K562 (cell line): ENCODE results near the gene TMCC1. TPM values are rescaled to one million over a fixed set of nuclear protein-coding genes. Genes with fewer than 3 reads are reported as not detected.

Experiments used
- CTBP1 ChIP-seq: fragments of 450-650 bp; IDR thresholded peaks from 2 replicates; pipeline ENCODE4 v1.6.1; 2016; ENCODE audit warnings: borderline replicate concordance
- ETV1 ChIP-seq: fragments of 450-650 bp; conservative IDR thresholded peaks from 2 replicates; pipeline ENCODE4 v1.6.1; 2016; ENCODE audit warnings: missing genetic modification characterization, control low read depth, low read depth, missing compliant biosample characterization
- HDAC6 ChIP-seq: IDR thresholded peaks from 2 replicates; pipeline ENCODE4 v1.6.1; 2012; ENCODE audit warnings: low read depth, mild to moderate bottlenecking, control low read depth, inconsistent platforms, low read length, moderate library complexity
- HMGN3 ChIP-seq: IDR thresholded peaks from 2 replicates; pipeline ENCODE4 v1.6.1; 2011; ENCODE audit warnings: borderline replicate concordance, low read depth, mild to moderate bottlenecking, mixed read lengths, low read length; ENCODE audit not compliant: insufficient read length; ENCODE audit errors: extremely low read depth
- JUN ChIP-seq, 2 experiments: sonication (generic) in 1 of 2; formaldehyde crosslinking in 1 of 2; IDR thresholded peaks; 2 replicates each; pipeline versions ENCODE4 v1.6.1 to v1.8.0; 2012 to 2022; ENCODE audit warnings: borderline replicate concordance in 2 of 2, mild to moderate bottlenecking in 2 of 2, improper control_type of control experiment in 1 of 2, low read depth in 1 of 2, low read length in 1 of 2, missing genetic modification reagents in 1 of 2
- KHSRP ChIP-seq: fragments of 450-650 bp; IDR thresholded peaks from 2 replicates; pipeline ENCODE4 v1.6.1; 2017
- L3MBTL2 ChIP-seq: fragments of 450-650 bp; IDR thresholded peaks from 2 replicates; pipeline ENCODE4 v1.6.1; 2016; ENCODE audit warnings: mild to moderate bottlenecking, moderate library complexity
- MEIS2 ChIP-seq: fragments of 450-650 bp; IDR thresholded peaks from 2 replicates; pipeline ENCODE4 v1.6.1; 2014; ENCODE audit warnings: mild to moderate bottlenecking; ENCODE audit not compliant: partially characterized antibody
- MTA3 ChIP-seq: fragments of 450-650 bp; formaldehyde crosslinking; IDR thresholded peaks from 2 replicates; pipeline ENCODE4 v1.6.1; 2017; ENCODE audit warnings: mild to moderate bottlenecking, borderline replicate concordance
- NR2C2 ChIP-seq, 2 experiments: fragments of 200-800 bp in 1 of 2; sonication (Bioruptor generic) in 1 of 2; sonication (generic) in 1 of 2; formaldehyde crosslinking in 1 of 2; IDR thresholded peaks; 2 replicates each; pipeline versions ENCODE4 v1.6.1 to v1.8.0; 2016 to 2022; ENCODE audit warnings: mild to moderate bottlenecking in 1 of 2, missing compliant biosample characterization in 1 of 2, missing genetic modification characterization in 1 of 2, missing genetic modification reagents in 1 of 2
- polyA plus RNA-seq, 8 experiments: library from polyadenylated mRNA; depleted of rRNA in 4 of 8; stranded (reverse) in 5 of 8; unstranded in 3 of 8; fragments of >200 nt; fragmentation: Nextera tagmentation in 2 of 8; fragmentation: Illumina TruSeq in 1 of 8; extraction: Ambion mirVana in 2 of 8; extraction: Trizol in 1 of 8; gene quantifications; 2 replicates each; pipeline versions ENCODE4 v1.2.1 to v1.2.3, GENCODE V29; 2011 to 2014; ENCODE audit warnings: inconsistent platforms in 1 of 8, missing spikeins in 1 of 8
- total RNA-seq, 7 experiments: library from RNA; depleted of rRNA in 6 of 7; stranded (reverse); fragments of >200 nt in 6 of 7; fragmentation: Illumina TruSeq in 2 of 7; extraction: Trizol in 2 of 7; gene quantifications; 2 replicates each; pipeline versions ENCODE4 v1.2.1 to v1.2.3, GENCODE V29; 2011 to 2021; ENCODE audit warnings: low replicate concordance in 1 of 7
- TF ChIP-seq, protein P1 (sequence below), 2 experiments: IDR thresholded peaks; 2 replicates each; pipeline ENCODE4 v1.6.1; 2012; ENCODE audit warnings: improper control_type of control experiment in 2 of 2, low read depth in 2 of 2, low read length in 2 of 2, borderline replicate concordance in 1 of 2
- TF ChIP-seq, protein P2 (sequence below): sonication (generic); formaldehyde crosslinking; IDR thresholded peaks from 2 replicates; pipeline ENCODE4 v1.8.1; 2023; ENCODE audit warnings: mild to moderate bottlenecking, missing genetic modification reagents
- TF ChIP-seq, protein P3 (sequence below), 3 experiments: IDR thresholded peaks in 2 of 3; conservative IDR thresholded peaks in 1 of 3; 2 replicates each; pipeline ENCODE4 v1.5.1; 2011 to 2012; ENCODE audit warnings: low read length in 3 of 3, mild to moderate bottlenecking in 3 of 3, control low read depth in 2 of 3, improper control_type of control experiment in 1 of 3, inconsistent platforms in 1 of 3, low read depth in 1 of 3, mixed read lengths in 1 of 3, moderate library complexity in 1 of 3; ENCODE audit not compliant: insufficient read depth in 2 of 3

TMCC1 gene
- total and polyA plus RNA-seq, 9 of the 15 experiments (the other 6 are each of a cell fraction or from before 2014, with no cell fraction given) = 0.89 to 8.7 (median 4.0) TPM

DNA sequence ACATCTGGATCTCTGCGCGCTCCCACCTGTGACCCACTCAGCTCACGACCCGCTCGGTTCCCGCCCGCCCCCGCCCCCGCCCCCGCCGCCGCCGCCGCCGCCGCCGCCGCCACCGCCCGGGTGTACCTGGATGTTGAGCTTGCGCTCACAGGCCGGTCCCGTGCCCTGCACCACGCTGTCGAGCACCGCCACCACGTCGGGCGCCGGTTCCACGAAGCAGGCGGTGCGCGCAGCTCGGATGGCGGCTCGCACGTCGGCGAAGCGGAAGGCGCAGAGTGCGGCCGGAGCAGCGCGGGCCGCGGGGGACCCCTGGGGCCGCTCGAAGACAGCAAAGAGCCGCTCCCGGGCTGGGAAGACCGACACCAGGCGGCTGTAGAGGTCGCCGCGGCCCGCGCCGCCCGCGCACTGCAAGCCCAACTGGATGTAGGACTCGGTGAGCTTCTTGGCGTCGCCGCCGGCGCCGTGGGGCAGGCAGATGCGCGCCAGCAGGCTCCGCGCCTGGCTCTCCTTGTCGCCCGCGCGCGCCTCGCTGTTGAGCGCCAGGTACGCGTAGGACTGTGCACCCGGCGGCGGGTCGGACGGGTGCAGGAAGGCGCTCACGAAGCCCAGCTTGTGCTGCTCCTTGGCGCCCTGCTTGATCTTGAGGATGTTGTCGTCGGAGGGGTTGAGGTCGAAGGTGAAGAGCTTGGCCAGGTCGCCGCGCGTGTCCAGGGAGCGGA is 288.1 kb downstream of the TMCC1 start (continued):
- no peak for TF ChIP-seq KHSRP
- TF ChIP-seq CTBP1 = peak; percentile 77
- TF ChIP-seq L3MBTL2 = peak; percentile 54
- TF ChIP-seq MEIS2 = no peak
- TF ChIP-seq ETV1 (tag) = no peak
- TF ChIP-seq MTA3 = 0 out of 2 replicates have a peak, but pooled peaks have one; percentile 33
- no peak for TF ChIP-seq NR2C2 (CRISPR knock-in tag; IDR thresholded peaks at IDR 0.05)
- TF ChIP-seq NR2C2 (tag; IDR thresholded peaks at IDR 0.05) = peak; percentile 11; the same call in 1 of the 2 replicates
- TF ChIP-seq, protein P1, sequence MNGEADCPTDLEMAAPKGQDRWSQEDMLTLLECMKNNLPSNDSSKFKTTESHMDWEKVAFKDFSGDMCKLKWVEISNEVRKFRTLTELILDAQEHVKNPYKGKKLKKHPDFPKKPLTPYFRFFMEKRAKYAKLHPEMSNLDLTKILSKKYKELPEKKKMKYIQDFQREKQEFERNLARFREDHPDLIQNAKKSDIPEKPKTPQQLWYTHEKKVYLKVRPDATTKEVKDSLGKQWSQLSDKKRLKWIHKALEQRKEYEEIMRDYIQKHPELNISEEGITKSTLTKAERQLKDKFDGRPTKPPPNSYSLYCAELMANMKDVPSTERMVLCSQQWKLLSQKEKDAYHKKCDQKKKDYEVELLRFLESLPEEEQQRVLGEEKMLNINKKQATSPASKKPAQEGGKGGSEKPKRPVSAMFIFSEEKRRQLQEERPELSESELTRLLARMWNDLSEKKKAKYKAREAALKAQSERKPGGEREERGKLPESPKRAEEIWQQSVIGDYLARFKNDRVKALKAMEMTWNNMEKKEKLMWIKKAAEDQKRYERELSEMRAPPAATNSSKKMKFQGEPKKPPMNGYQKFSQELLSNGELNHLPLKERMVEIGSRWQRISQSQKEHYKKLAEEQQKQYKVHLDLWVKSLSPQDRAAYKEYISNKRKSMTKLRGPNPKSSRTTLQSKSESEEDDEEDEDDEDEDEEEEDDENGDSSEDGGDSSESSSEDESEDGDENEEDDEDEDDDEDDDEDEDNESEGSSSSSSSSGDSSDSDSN (IDR thresholded peaks at IDR 0.05; ENCODE audit: borderline replicate concordance in 1 of 2, low read depth in 2 of 2, low read length in 2 of 2) = peak; percentile 58 to 75; a peak in 2 of 4 replicates
- 0 out of 2 replicates have a peak, but pooled peaks have one; percentile 44 for TF ChIP-seq HDAC6
- TF ChIP-seq JUN (IDR thresholded peaks at IDR 0.05; ENCODE audit: borderline replicate concordance, low read depth, low read length) = no peak
- 0 out of 2 replicates have a peak, but pooled peaks have one; percentile 59 for TF ChIP-seq JUN (CRISPR knock-in tag; IDR thresholded peaks at IDR 0.05; ENCODE audit: borderline replicate concordance)
- TF ChIP-seq, protein P2, sequence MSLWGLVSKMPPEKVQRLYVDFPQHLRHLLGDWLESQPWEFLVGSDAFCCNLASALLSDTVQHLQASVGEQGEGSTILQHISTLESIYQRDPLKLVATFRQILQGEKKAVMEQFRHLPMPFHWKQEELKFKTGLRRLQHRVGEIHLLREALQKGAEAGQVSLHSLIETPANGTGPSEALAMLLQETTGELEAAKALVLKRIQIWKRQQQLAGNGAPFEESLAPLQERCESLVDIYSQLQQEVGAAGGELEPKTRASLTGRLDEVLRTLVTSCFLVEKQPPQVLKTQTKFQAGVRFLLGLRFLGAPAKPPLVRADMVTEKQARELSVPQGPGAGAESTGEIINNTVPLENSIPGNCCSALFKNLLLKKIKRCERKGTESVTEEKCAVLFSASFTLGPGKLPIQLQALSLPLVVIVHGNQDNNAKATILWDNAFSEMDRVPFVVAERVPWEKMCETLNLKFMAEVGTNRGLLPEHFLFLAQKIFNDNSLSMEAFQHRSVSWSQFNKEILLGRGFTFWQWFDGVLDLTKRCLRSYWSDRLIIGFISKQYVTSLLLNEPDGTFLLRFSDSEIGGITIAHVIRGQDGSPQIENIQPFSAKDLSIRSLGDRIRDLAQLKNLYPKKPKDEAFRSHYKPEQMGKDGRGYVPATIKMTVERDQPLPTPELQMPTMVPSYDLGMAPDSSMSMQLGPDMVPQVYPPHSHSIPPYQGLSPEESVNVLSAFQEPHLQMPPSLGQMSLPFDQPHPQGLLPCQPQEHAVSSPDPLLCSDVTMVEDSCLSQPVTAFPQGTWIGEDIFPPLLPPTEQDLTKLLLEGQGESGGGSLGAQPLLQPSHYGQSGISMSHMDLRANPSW (CRISPR knock-in tag) = no peak
- TF ChIP-seq HMGN3 = peak; percentile 9
- TF ChIP-seq, protein P3, sequence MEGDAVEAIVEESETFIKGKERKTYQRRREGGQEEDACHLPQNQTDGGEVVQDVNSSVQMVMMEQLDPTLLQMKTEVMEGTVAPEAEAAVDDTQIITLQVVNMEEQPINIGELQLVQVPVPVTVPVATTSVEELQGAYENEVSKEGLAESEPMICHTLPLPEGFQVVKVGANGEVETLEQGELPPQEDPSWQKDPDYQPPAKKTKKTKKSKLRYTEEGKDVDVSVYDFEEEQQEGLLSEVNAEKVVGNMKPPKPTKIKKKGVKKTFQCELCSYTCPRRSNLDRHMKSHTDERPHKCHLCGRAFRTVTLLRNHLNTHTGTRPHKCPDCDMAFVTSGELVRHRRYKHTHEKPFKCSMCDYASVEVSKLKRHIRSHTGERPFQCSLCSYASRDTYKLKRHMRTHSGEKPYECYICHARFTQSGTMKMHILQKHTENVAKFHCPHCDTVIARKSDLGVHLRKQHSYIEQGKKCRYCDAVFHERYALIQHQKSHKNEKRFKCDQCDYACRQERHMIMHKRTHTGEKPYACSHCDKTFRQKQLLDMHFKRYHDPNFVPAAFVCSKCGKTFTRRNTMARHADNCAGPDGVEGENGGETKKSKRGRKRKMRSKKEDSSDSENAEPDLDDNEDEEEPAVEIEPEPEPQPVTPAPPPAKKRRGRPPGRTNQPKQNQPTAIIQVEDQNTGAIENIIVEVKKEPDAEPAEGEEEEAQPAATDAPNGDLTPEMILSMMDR (IDR thresholded peaks at IDR 0.05 in 2 of 3, conservative IDR thresholded peaks at IDR 0.05 in 1 of 3; ENCODE audit: insufficient read depth in 2 of 3, low read depth in 1 of 3, low read length in 3 of 3) = peak in 2 of 3 experiments; percentile 11 to 24; a peak in 4 of 6 replicates
- TF ChIP-seq, all 486 proteins: peak for 21
